Measurements from ENCODE around the gene IFNAR1.

- TF ChIP-seq, protein P1, sequence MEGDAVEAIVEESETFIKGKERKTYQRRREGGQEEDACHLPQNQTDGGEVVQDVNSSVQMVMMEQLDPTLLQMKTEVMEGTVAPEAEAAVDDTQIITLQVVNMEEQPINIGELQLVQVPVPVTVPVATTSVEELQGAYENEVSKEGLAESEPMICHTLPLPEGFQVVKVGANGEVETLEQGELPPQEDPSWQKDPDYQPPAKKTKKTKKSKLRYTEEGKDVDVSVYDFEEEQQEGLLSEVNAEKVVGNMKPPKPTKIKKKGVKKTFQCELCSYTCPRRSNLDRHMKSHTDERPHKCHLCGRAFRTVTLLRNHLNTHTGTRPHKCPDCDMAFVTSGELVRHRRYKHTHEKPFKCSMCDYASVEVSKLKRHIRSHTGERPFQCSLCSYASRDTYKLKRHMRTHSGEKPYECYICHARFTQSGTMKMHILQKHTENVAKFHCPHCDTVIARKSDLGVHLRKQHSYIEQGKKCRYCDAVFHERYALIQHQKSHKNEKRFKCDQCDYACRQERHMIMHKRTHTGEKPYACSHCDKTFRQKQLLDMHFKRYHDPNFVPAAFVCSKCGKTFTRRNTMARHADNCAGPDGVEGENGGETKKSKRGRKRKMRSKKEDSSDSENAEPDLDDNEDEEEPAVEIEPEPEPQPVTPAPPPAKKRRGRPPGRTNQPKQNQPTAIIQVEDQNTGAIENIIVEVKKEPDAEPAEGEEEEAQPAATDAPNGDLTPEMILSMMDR (IDR thresholded peaks at IDR 0.05), result no peak
- TF ChIP-seq POLR2AphosphoS5 (IDR thresholded peaks at IDR 0.05) (no peak), POLR2A (IDR thresholded peaks at IDR 0.05) (no peak)
These were observed 32.0 kb upstream of the IFNAR1 start for GRCh38 chr21:33292724-33293123.

Measured in breast epithelium (tissue), 3 donors.